Panc1 (cell line): ENCODE results near the gene KCNK2.

Source experiments
- CTCF ChIP-seq: fragments of 450-650 bp; IDR thresholded peaks from 2 replicates; pipeline ENCODE4 v1.5.1; 2017; ENCODE audit warnings: mild to moderate bottlenecking
- REST ChIP-seq, 2 experiments: IDR thresholded peaks; 2 replicates each; pipeline ENCODE4 v1.6.1; 2011 to 2012; ENCODE audit warnings: low read depth in 2 of 2, control low read depth in 1 of 2, low read length in 1 of 2, mild to moderate bottlenecking in 1 of 2, moderate library complexity in 1 of 2; ENCODE audit not compliant: insufficient read depth in 1 of 2

- TF ChIP-seq CTCF = no peak
- no peak for TF ChIP-seq REST (IDR thresholded peaks at IDR 0.05; ENCODE audit: insufficient read depth in 1 of 2, low read depth in 2 of 2, low read length in 1 of 2)
Observed at GRCh38 chr1:215118081-215118480, 35.5 kb downstream of the KCNK2 start.
